H1 (cell line): ENCODE data around the gene TP53I11. TPM values are rescaled to one million over a fixed set of nuclear protein-coding genes. Genes with fewer than 3 reads are reported as not detected.

ENCODE experiments used
- CTCF ChIA-PET: fragments of 300-600 bp; sonication (Branson Sonifier 250); formaldehyde crosslinking; loops from one replicate; lab custom pipeline; 2021; ENCODE audit not compliant: partially characterized antibody; lab: Charles Lee
- POLR2A ChIA-PET: fragments of 300-600 bp; sonication (Branson Sonifier 250); formaldehyde crosslinking; loops from one replicate; lab custom pipeline; 2021; ENCODE audit warnings: inconsistent platforms; ENCODE audit not compliant: partially characterized antibody; lab: Charles Lee
- DNase-seq, 2 experiments: peaks; one replicate each; pipeline versions ENCODE4 v3.0.0 to v3.0.0-alpha.2; 2010 to 2022; ENCODE audit warnings: low spot score in 2 of 2, low read depth in 1 of 2, mixed read lengths in 1 of 2
- FAIRE-seq: peaks from 2 replicates; lab custom pipeline; 2011; peaks lifted over from hg19 to GRCh38; lab: Jason Lieb, UNC
- H2AFZ ChIP-seq: 2 replicates; pipeline ENCODE4 v1.8.1; 2012; ENCODE audit warnings: low read length, inconsistent platforms
- H2AK5ac ChIP-seq: 2 replicates; pipeline ENCODE4 v1.6.1; 2013; ENCODE audit warnings: low read depth, low read length
- H2BK120ac ChIP-seq: replicated peaks from 2 replicates; pipeline ENCODE3; 2013; ENCODE audit warnings: low read depth, low read length, inconsistent platforms
- H2BK12ac ChIP-seq: 2 replicates; pipeline ENCODE4 v1.6.1; 2013; ENCODE audit warnings: low read depth, low read length
- H2BK15ac ChIP-seq: 2 replicates; pipeline ENCODE4 v1.6.1; 2013; ENCODE audit warnings: low read length
- H2BK20ac ChIP-seq: 2 replicates; pipeline ENCODE4 v1.6.1; 2013; ENCODE audit warnings: low read length
- H2BK5ac ChIP-seq: 2 replicates; pipeline ENCODE4 v1.6.1; 2013; ENCODE audit warnings: low read depth, low read length
- H3K14ac ChIP-seq: 2 replicates; pipeline ENCODE4 v1.6.1; 2013; ENCODE audit warnings: inconsistent platforms; ENCODE audit not compliant: insufficient read length
- H3K18ac ChIP-seq: 2 replicates; pipeline ENCODE4 v1.6.1; 2013; ENCODE audit warnings: low read length; ENCODE audit errors: extremely low read depth
- H3K23ac ChIP-seq: 2 replicates; pipeline ENCODE4 v1.6.1; 2013; ENCODE audit warnings: inconsistent platforms; ENCODE audit not compliant: insufficient read length
- H3K23me2 ChIP-seq: 2 replicates; pipeline ENCODE4 v1.6.1; 2013; ENCODE audit warnings: low read depth, low read length
- H3K27ac ChIP-seq: 2 replicates; pipeline ENCODE4 v1.6.1; 2011; ENCODE audit warnings: low read depth, low read length, inconsistent platforms
- H3K27me3 ChIP-seq, 4 experiments: replicated peaks in 1 of 4; 1 replicate in 1 of 4; 2 replicates in 3 of 4; pipeline versions ENCODE4 v1.6.1 to v1.8.1; 2011 to 2013; ENCODE audit warnings: low read length in 3 of 4, mild to moderate bottlenecking in 3 of 4, inconsistent platforms in 2 of 4, mixed read lengths in 2 of 4, moderate library complexity in 1 of 4; ENCODE audit not compliant: control insufficient read depth in 3 of 4, insufficient read depth in 3 of 4; ENCODE audit errors: extremely low read depth in 1 of 4
- H3K36me3 ChIP-seq, 4 experiments: 2 replicates each; pipeline versions ENCODE4 v1.6.1 to v1.8.1; 2011 to 2013; ENCODE audit warnings: mild to moderate bottlenecking in 4 of 4, low read length in 3 of 4, moderate library complexity in 2 of 4, control low read depth in 1 of 4, inconsistent platforms in 1 of 4; ENCODE audit not compliant: insufficient read depth in 4 of 4, control insufficient read depth in 2 of 4
- H3K4ac ChIP-seq: replicated peaks from 2 replicates; pipeline ENCODE3; 2013; ENCODE audit warnings: low read length, low read depth, mixed read lengths, inconsistent platforms; ENCODE audit not compliant: insufficient read length
- H3K4me1 ChIP-seq, 4 experiments: replicated peaks in 1 of 4; 1 replicate in 1 of 4; 2 replicates in 3 of 4; pipeline versions ENCODE4 v1.6.1 to v1.8.1; 2011 to 2013; ENCODE audit warnings: low read length in 3 of 4, inconsistent platforms in 2 of 4, mixed read lengths in 1 of 4; ENCODE audit not compliant: insufficient read depth in 4 of 4, control insufficient read depth in 3 of 4
- H3K4me2 ChIP-seq, 2 experiments: 2 replicates each; pipeline versions ENCODE4 v1.6.1 to v1.8.1; 2011 to 2013; ENCODE audit warnings: low read depth in 2 of 2, low read length in 2 of 2, control low read depth in 1 of 2, inconsistent platforms in 1 of 2, mild to moderate bottlenecking in 1 of 2; ENCODE audit not compliant: insufficient read depth in 1 of 2
- H3K4me3 ChIP-seq, 4 experiments: fragments of 200-600, 300-600 bp in 1 of 4; sonication (generic), shearing (Covaris generic), sonication (Bioruptor Twin) in 1 of 4; 2 replicates each; pipeline versions ENCODE4 v1.5.1 to v1.8.1; 2011 to 2016; ENCODE audit warnings: low read length in 4 of 4, low read depth in 3 of 4, control low read depth in 2 of 4, inconsistent platforms in 2 of 4, mild to moderate bottlenecking in 2 of 4, mixed read lengths in 1 of 4, moderate library complexity in 1 of 4; ENCODE audit not compliant: insufficient read depth in 2 of 4; ENCODE audit errors: extremely low read depth in 1 of 4
- H3K56ac ChIP-seq: replicated peaks from 2 replicates; pipeline ENCODE3; 2013; ENCODE audit warnings: low read depth, mild to moderate bottlenecking, mixed read lengths, low read length, inconsistent platforms; ENCODE audit not compliant: insufficient read length
- H3K79me1 ChIP-seq: 2 replicates; pipeline ENCODE4 v1.6.1; 2013; ENCODE audit warnings: low read depth, low read length, control low read depth
- H3K79me2 ChIP-seq, 2 experiments: 2 replicates each; pipeline versions ENCODE4 v1.6.1 to v1.8.1; 2012 to 2013; ENCODE audit warnings: low read length in 2 of 2, mild to moderate bottlenecking in 2 of 2, inconsistent platforms in 1 of 2; ENCODE audit not compliant: insufficient read depth in 2 of 2, control insufficient read depth in 1 of 2
- H3K9ac ChIP-seq, 4 experiments: replicated peaks in 1 of 4; 1 replicate in 1 of 4; 2 replicates in 3 of 4; pipeline versions ENCODE4 v1.6.1 to v1.8.1; 2011 to 2013; ENCODE audit warnings: low read depth in 3 of 4, low read length in 3 of 4, control low read depth in 2 of 4, mild to moderate bottlenecking in 2 of 4, moderate library complexity in 2 of 4, inconsistent platforms in 1 of 4; ENCODE audit errors: extremely low read depth in 1 of 4
- H3K9me3 ChIP-seq, 2 experiments: 2 replicates each; pipeline versions ENCODE4 v1.6.1 to v1.8.1; 2012 to 2013; ENCODE audit warnings: mild to moderate bottlenecking in 2 of 2, moderate library complexity in 2 of 2, control low read depth in 1 of 2, inconsistent platforms in 1 of 2, low read depth in 1 of 2, low read length in 1 of 2, mixed read lengths in 1 of 2; ENCODE audit not compliant: insufficient read depth in 2 of 2
- H4K20me1 ChIP-seq, 2 experiments: replicated peaks in 1 of 2; 2 replicates each; pipeline versions ENCODE3 to v1.8.1; 2011 to 2013; ENCODE audit warnings: inconsistent platforms in 2 of 2, low read length in 2 of 2, mild to moderate bottlenecking in 1 of 2; ENCODE audit not compliant: insufficient read depth in 2 of 2, control insufficient read depth in 1 of 2
- H4K5ac ChIP-seq: 2 replicates; pipeline ENCODE4 v1.6.1; 2013; ENCODE audit warnings: low read length, low read depth, mixed read lengths, inconsistent platforms; ENCODE audit not compliant: insufficient read length
- H4K8ac ChIP-seq: 2 replicates; pipeline ENCODE4 v1.8.0; 2013; ENCODE audit warnings: mild to moderate bottlenecking, moderate library complexity, low read length, inconsistent platforms; ENCODE audit not compliant: insufficient read depth; ENCODE audit errors: extremely low read depth
- H4K91ac ChIP-seq: replicated peaks from 2 replicates; pipeline ENCODE3; 2013; ENCODE audit warnings: low read length, mixed read lengths, inconsistent platforms; ENCODE audit not compliant: insufficient read length
- ASH2L ChIP-seq: fragments of 200-600, 300-600 bp; sonication (generic); IDR thresholded peaks from one replicate; pipeline ENCODE4 v1.7.1; 2017; ENCODE audit warnings: low read length
- CEBPB ChIP-seq: IDR thresholded peaks from 2 replicates; pipeline ENCODE4 v1.6.1; 2012; ENCODE audit warnings: low read depth, low read length
- NRF1 ChIP-seq: IDR thresholded peaks from 2 replicates; pipeline ENCODE4 v1.6.1; 2011; ENCODE audit warnings: mild to moderate bottlenecking, low read depth, low read length, improper control_type of control experiment
- POU5F1 ChIP-seq: IDR thresholded peaks from 2 replicates; pipeline ENCODE4 v1.6.1; 2011; ENCODE audit warnings: low read depth, mild to moderate bottlenecking, low read length, moderate library complexity
- SP2 ChIP-seq: IDR thresholded peaks from 2 replicates; pipeline ENCODE4 v1.6.1; 2012; ENCODE audit warnings: mild to moderate bottlenecking, low read length, inconsistent platforms
- SP4 ChIP-seq: IDR thresholded peaks from 2 replicates; pipeline ENCODE4 v1.6.1; 2012; ENCODE audit warnings: low read length, inconsistent platforms
- WGBS, 2 experiments: shearing (Covaris generic) in 1 of 2; methylation state at CpG; one replicate each; pipeline versions ENCODE4 v1.1.6 to v1.1.7; 2013 to 2015; ENCODE audit warnings: low lambda C conversion rate in 2 of 2, mixed read lengths in 2 of 2, inconsistent platforms in 1 of 2, low coverage in 1 of 2, missing lambda C conversion rate in 1 of 2; ENCODE audit not compliant: insufficient replicate concordance in 2 of 2, insufficient coverage in 1 of 2, insufficient read length in 1 of 2; ENCODE audit errors: extremely low coverage in 1 of 2, missing lambda C conversion rate in 1 of 2; 5-methylcytosine and 5-hydroxymethylcytosine counted together
- polyA plus RNA-seq, 7 experiments: library from polyadenylated mRNA; depleted of rRNA in 3 of 7; stranded (reverse) in 5 of 7; unstranded in 2 of 7; fragments of >200 nt in 5 of 7; fragments of 200-250 nt in 2 of 7; gene quantifications; 1 replicate in 5 of 7; 2 replicates in 1 of 7; 4 replicates in 1 of 7; pipeline versions ENCODE4 v1.2.1 to v1.2.3, GENCODE V29; 2011 to 2013; ENCODE audit warnings: missing spikeins in 2 of 7, mixed read lengths in 2 of 7
- total RNA-seq: library from RNA; stranded (reverse); fragmentation: NEBNext Ultra II Directional; extraction: Animal tissue kit (Norgen Biotek cat#: 25700); gene quantifications from 2 replicates; pipeline ENCODE4 v1.2.1, GENCODE V29; 2021

TP53I11 gene
- total and polyA plus RNA-seq, 2 of the 8 experiments (the other 6 are each of a cell fraction or from before 2014, with no cell fraction given) = 34.0 to 46.3 TPM

- WGBS, 2 experiments = 89% methylated on average over 7 of the region's 7 CpGs; no CpG with 5 or more reads in 1 of the 2 experiments
- no peak for FAIRE-seq
- TF ChIP-seq CEBPB (no peak), ASH2L (no peak), SP2 (no peak), SP4 (no peak), NRF1 (no peak), POU5F1 (no peak)
- TF ChIP-seq, all 59 proteins: peak for 0
Observed at GRCh38 chr11:44983786-44984185, 33.1 kb upstream of the TP53I11 start.

More at GRCh38 chr11:44983786-44984185, 33.1 kb upstream of the TP53I11 start:
- POLR2A ChIA-PET = no interaction called here
- Histone ChIP-seq H2BK12ac (no peak overlapping the region), H4K20me1 (no peaks in the 10 kb centered on the region), H3K4ac (no peak overlapping the region), H3K27me3 (no peaks in the 10 kb centered on the region), H3K27ac (no peak overlapping the region), H2BK5ac (no peak overlapping the region), H3K9ac (no peak overlapping the region), H4K8ac (no peak overlapping the region), H4K91ac (no peak overlapping the region), H3K4me1 (peaks cover 0 to 20% (median 10%) of the 10 kb centered on the region in 4 experiments; a peak in 6 of 7 replicates), H2AFZ (no peak overlapping the region), H2AK5ac (no peak overlapping the region), H3K4me3 (no peak overlapping the region), H3K56ac (no peak overlapping the region), H3K36me3 (no peaks in the 10 kb centered on the region), H4K5ac (no peak overlapping the region), H2BK120ac (no peak overlapping the region), H3K9me3 (no peaks in the 10 kb centered on the region), H2BK15ac (no peak overlapping the region), H3K23ac (no peak overlapping the region), H3K14ac (no peak overlapping the region), H3K18ac (no peak overlapping the region), H2BK20ac (no peak overlapping the region), H3K4me2 (no peak overlapping the region), H3K79me1 (no peaks in the 10 kb centered on the region), H3K79me2 (no peaks in the 10 kb centered on the region), H3K23me2 (no peaks in the 10 kb centered on the region)
- DNase-seq = no peak
- CTCF ChIA-PET = interaction anchor here (1.0 to 38.2 kb wide), 5 partner anchors 11 to 119 kb away, joined by 3 to 731 read pairs (median 7); no protein-coding TSS in a partner anchor
